DOHH2 (cell line): ENCODE data around the gene MSL3B.

Experiments
- EZH2phosphoT487 ChIP-seq: fragments of 200-600 bp; sonication (generic); IDR thresholded peaks from 2 replicates; pipeline ENCODE4 v1.6.1; 2017; ENCODE audit warnings: borderline replicate concordance, mild to moderate bottlenecking, antibody characterized with exemption, low read length, moderate library complexity, mixed read lengths
- TF ChIP-seq, protein P1 (sequence below): fragments of 200-600 bp; sonication (generic); IDR thresholded peaks from one replicate; pipeline ENCODE4 v1.5.1; 2014; ENCODE audit warnings: antibody characterized with exemption, mild to moderate bottlenecking, low read depth, low read length; ENCODE audit not compliant: poor library complexity, severe bottlenecking

- TF ChIP-seq, protein P1, sequence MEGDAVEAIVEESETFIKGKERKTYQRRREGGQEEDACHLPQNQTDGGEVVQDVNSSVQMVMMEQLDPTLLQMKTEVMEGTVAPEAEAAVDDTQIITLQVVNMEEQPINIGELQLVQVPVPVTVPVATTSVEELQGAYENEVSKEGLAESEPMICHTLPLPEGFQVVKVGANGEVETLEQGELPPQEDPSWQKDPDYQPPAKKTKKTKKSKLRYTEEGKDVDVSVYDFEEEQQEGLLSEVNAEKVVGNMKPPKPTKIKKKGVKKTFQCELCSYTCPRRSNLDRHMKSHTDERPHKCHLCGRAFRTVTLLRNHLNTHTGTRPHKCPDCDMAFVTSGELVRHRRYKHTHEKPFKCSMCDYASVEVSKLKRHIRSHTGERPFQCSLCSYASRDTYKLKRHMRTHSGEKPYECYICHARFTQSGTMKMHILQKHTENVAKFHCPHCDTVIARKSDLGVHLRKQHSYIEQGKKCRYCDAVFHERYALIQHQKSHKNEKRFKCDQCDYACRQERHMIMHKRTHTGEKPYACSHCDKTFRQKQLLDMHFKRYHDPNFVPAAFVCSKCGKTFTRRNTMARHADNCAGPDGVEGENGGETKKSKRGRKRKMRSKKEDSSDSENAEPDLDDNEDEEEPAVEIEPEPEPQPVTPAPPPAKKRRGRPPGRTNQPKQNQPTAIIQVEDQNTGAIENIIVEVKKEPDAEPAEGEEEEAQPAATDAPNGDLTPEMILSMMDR = no peak
- no peak for TF ChIP-seq EZH2phosphoT487
Measured at GRCh38 chr2:233853353-233853752, 14.8 kb downstream of the MSL3B start.
